Body of pancreas (tissue), 4 donors: ENCODE data around the gene REG4. TPM values are rescaled to one million over a fixed set of nuclear protein-coding genes. Genes with fewer than 3 reads are reported as not detected.

Source experiments
- ATAC-seq: fragments of 150-250 bp; one replicate; pipeline ENCODE4 v1.9.1; 2016
- DNase-seq, 4 donors: peaks; one replicate each; pipeline ENCODE4 v3.0.0-alpha.2; 2019
- H3K27ac ChIP-seq, 4 donors: fragments of 200-600 bp; sonication (generic); 1 replicate in 3 of 4; 2 replicates in 1 of 4; pipeline versions ENCODE4 v1.5.1 to v1.6.1; 2016 to 2019; ENCODE audit warnings: mild to moderate bottlenecking in 1 of 4, mixed read lengths in 1 of 4, moderate library complexity in 1 of 4
- H3K27me3 ChIP-seq, 2 donors: fragments of 200-600 bp; sonication (generic); one replicate each; pipeline ENCODE4 v1.6.0; 2016; ENCODE audit warnings: mild to moderate bottlenecking in 1 of 2
- H3K36me3 ChIP-seq, 2 donors: fragments of 200-600 bp; sonication (generic); replicated peaks in 1 of 2; 2 replicates each; pipeline ENCODE4 v1.5.1; 2016; ENCODE audit warnings: low read depth in 2 of 2; ENCODE audit not compliant: insufficient read depth in 1 of 2
- H3K4me1 ChIP-seq: fragments of 200-600 bp; sonication (generic); one replicate; pipeline ENCODE4 v1.6.0; 2016
- H3K4me3 ChIP-seq, 2 donors: fragments of 200-600 bp; sonication (generic); 1 replicate in 1 of 2; 2 replicates in 1 of 2; pipeline ENCODE4 v1.5.1; 2016 to 2019
- H3K9me3 ChIP-seq, 3 donors: fragments of 200-600 bp; sonication (generic); 1 replicate in 2 of 3; 2 replicates in 1 of 3; pipeline ENCODE4 v1.5.1; 2016
- POLR2A ChIP-seq, 3 donors: fragments of 450-650 bp; IDR thresholded peaks; one replicate each; pipeline ENCODE4 v1.6.1; 2016; ENCODE audit warnings: antibody characterized with exemption in 3 of 3, mild to moderate bottlenecking in 2 of 3
- WGBS, 2 donors: methylation state at CpG; one replicate each; pipeline ENCODE4 v1.1.5; 2017; 5-methylcytosine and 5-hydroxymethylcytosine counted together
- intact Hi-C: fragments of 100-400 bp; cut with DNase I; formaldehyde crosslinking; loops from one replicate; pipeline ENCODE4 v1.15.1; 2023
- total RNA-seq, 2 donors: library from RNA; depleted of rRNA; stranded (reverse); fragments of >200 nt; gene quantifications; one replicate each; pipeline ENCODE4 v1.1.0, GENCODE V29; 2016
- TF ChIP-seq, protein P1 (sequence below), 7 experiments: fragments of 450-650 bp in 4 of 7; fragments of 200-600 bp in 3 of 7; sonication (generic) in 3 of 7; IDR thresholded peaks; one replicate each; pipeline ENCODE4 v1.5.1; 2016 to 2019; ENCODE audit warnings: antibody characterized with exemption in 7 of 7

The REG4 gene
- total RNA-seq, 2 donors from 2014 or later, result 9.2 to 30.9 TPM

- intact Hi-C loops, result no loop called here
- no peak overlapping the region for H3K27ac ChIP-seq
- DNase-seq, result no peak
- no peaks in the 10 kb centered on the region for H3K9me3 ChIP-seq
- peaks cover 2% of the 10 kb centered on the region for H3K4me1 ChIP-seq
- H3K36me3 ChIP-seq, result no peaks in the 10 kb centered on the region
- no peak for ATAC-seq
- H3K27me3 ChIP-seq, result no peaks in the 10 kb centered on the region
- no peak overlapping the region for H3K4me3 ChIP-seq
- WGBS, 2 donors, result 83 to 97% methylated on average over 1 of the region's 1 CpG
- TF ChIP-seq POLR2A (IDR thresholded peaks at IDR 0.05), result no peak
- TF ChIP-seq, protein P1, sequence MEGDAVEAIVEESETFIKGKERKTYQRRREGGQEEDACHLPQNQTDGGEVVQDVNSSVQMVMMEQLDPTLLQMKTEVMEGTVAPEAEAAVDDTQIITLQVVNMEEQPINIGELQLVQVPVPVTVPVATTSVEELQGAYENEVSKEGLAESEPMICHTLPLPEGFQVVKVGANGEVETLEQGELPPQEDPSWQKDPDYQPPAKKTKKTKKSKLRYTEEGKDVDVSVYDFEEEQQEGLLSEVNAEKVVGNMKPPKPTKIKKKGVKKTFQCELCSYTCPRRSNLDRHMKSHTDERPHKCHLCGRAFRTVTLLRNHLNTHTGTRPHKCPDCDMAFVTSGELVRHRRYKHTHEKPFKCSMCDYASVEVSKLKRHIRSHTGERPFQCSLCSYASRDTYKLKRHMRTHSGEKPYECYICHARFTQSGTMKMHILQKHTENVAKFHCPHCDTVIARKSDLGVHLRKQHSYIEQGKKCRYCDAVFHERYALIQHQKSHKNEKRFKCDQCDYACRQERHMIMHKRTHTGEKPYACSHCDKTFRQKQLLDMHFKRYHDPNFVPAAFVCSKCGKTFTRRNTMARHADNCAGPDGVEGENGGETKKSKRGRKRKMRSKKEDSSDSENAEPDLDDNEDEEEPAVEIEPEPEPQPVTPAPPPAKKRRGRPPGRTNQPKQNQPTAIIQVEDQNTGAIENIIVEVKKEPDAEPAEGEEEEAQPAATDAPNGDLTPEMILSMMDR (IDR thresholded peaks at IDR 0.05), result no peak
These were observed 3.0 kb upstream of the REG4 start for GRCh38 chr1:119814288-119814687.

DNA sequence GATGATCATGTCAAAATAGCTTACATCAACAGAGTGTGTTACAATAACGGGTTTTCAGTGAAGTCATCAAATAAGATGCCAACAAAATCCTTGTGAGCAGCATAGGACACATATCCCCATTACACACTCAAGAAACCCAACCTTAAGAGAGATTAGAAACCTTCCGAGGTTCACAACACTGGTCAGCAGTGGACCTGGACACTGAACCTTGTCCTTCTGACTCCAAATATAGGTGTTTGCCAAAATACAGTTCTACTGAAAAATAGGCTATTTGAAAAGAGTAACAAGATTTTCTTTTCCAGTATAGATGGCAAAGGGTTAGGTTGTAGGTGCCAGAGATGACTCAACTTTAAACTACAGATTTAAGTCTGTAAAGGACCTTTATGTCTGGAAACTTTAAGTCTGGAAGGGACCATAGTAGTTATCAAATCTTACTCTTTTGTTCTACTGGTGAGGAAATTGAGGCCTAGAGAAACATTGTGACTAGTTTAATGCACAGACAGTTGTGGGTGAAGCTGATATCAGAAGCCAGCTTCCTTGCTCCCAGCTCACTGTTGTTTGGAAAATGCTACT, 811 bp upstream of the REG4 start:
- ATAC-seq (no peak), DNase-seq (no peak)
- H3K9me3 ChIP-seq, result no peaks in the 10 kb centered on the region
- no peak overlapping the region for H3K4me3 ChIP-seq
- intact Hi-C loops, result no loop called here
- peaks cover 10% of the 10 kb centered on the region for H3K4me1 ChIP-seq
- no peak overlapping the region for H3K27ac ChIP-seq
- no peaks in the 10 kb centered on the region for H3K27me3 ChIP-seq
- no peaks in the 10 kb centered on the region for H3K36me3 ChIP-seq
- WGBS, 2 donors, result 79 to 86% methylated on average over 2 of the region's 2 CpGs
- TF ChIP-seq, protein P1 (IDR thresholded peaks at IDR 0.05), result no peak
- no peak for TF ChIP-seq POLR2A (IDR thresholded peaks at IDR 0.05)

GRCh38 chr1:119808972-119809550, 2.2 kb downstream of the REG4 start:
- Histone ChIP-seq H3K27me3 (no peaks in the 10 kb centered on the region), H3K4me1 (peaks cover 10% of the 10 kb centered on the region), H3K4me3 (no peak overlapping the region), H3K9me3 (no peaks in the 10 kb centered on the region), H3K36me3 (no peaks in the 10 kb centered on the region), H3K27ac (no peak overlapping the region)
- DNase-seq (peak; percentile 79 to 85 (median 83)), ATAC-seq (peak; percentile 96)
- WGBS, 2 donors, result 0 to 2% methylated on average over 6 of the region's 6 CpGs
- TF ChIP-seq, protein P1 (IDR thresholded peaks at IDR 0.05), result peak; percentile 72 to 88 (median 82)
- no peak for TF ChIP-seq POLR2A (IDR thresholded peaks at IDR 0.05)
- intact Hi-C loops, result no loop called here

- no peak overlapping the region for H3K27ac ChIP-seq
- no peak overlapping the region for H3K4me3 ChIP-seq
- peaks cover 10% of the 10 kb centered on the region for H3K4me1 ChIP-seq
- intact Hi-C loops, result no loop called here
- 48 to 49% methylated on average over 3 of the region's 3 CpGs for WGBS, 2 donors
- no peaks in the 10 kb centered on the region for H3K27me3 ChIP-seq
- ATAC-seq (no peak), DNase-seq (no peak)
- H3K9me3 ChIP-seq, result no peaks in the 10 kb centered on the region
- H3K36me3 ChIP-seq, result no peaks in the 10 kb centered on the region
- TF ChIP-seq, protein P1 (IDR thresholded peaks at IDR 0.05), result no peak
- TF ChIP-seq POLR2A (IDR thresholded peaks at IDR 0.05), result no peak
These were observed 2.8 kb downstream of the REG4 start for GRCh38 chr1:119808491-119808890.

DNA sequence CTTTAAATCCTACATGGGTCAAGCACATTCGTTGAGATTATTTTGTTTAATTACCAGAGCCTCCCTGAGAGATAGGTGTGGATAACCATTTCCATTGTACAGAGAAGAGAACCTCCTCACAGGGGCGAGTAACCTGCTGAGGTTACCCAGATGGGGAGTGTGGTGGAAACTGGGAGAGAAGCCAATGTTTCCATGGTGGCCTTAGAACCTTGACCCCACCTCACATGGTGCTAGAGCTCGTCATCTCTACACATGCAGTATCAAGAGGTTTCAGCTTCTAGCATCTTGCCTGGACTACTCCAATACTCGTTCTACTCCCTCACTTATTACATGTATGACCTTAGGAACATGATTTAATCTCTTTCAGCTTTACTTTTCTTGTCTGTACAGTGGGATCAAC, 4.8 kb downstream of the REG4 start:
- 38 to 46% methylated on average over 4 of the region's 4 CpGs for WGBS, 2 donors
- intact Hi-C loops, result no loop called here
- peaks cover 10% of the 10 kb centered on the region for H3K4me1 ChIP-seq
- no peak for TF ChIP-seq POLR2A (IDR thresholded peaks at IDR 0.05)
- H3K27ac ChIP-seq, result no peak overlapping the region
- H3K9me3 ChIP-seq, result no peaks in the 10 kb centered on the region
- ATAC-seq, result no peak
- DNase-seq, result no peak
- H3K27me3 ChIP-seq, result no peaks in the 10 kb centered on the region
- H3K4me3 ChIP-seq, result no peak overlapping the region
- H3K36me3 ChIP-seq, result no peaks in the 10 kb centered on the region
